ENCODE measurements around the gene FSTL4. TPM values are rescaled to one million over a fixed set of nuclear protein-coding genes. Genes with fewer than 3 reads are reported as not detected.

The FSTL4 gene
- total and polyA plus RNA-seq, 2 experiments from 2014 or later, result 0.47 to 0.74 TPM

GRCh38 chr5:133596049-133596448 lies 16.3 kb downstream of the FSTL4 start:
- no peak overlapping the region for H2AFZ ChIP-seq
- no peaks in the 10 kb centered on the region for H3K9me2 ChIP-seq (replicated peaks; ENCODE audit: insufficient read depth)
- H3K36me3 ChIP-seq (replicated peaks; ENCODE audit: insufficient read depth, low read depth), result no peaks in the 10 kb centered on the region
- no peaks in the 10 kb centered on the region for H3K79me2 ChIP-seq
- H3K27me3 ChIP-seq, result peaks cover 4% of the 10 kb centered on the region
- WGBS (ENCODE audit: low lambda C conversion rate, missing lambda C conversion rate), result 80% methylated on average over 5 of the region's 5 CpGs
- H3K4me3 ChIP-seq, result no peak overlapping the region
- TF ChIP-seq EZH2 (IDR thresholded peaks at IDR 0.05; ENCODE audit: borderline replicate concordance) (no peak), CTCF (IDR thresholded peaks at IDR 0.05; ENCODE audit: poor library complexity) (no peak), EZH2phosphoT487 (IDR thresholded peaks at IDR 0.05; ENCODE audit: low read depth, severe bottlenecking, unreplicated experiment) (no peak)
- H3K9me3 ChIP-seq (ENCODE audit: low read depth), result no peaks in the 10 kb centered on the region
- no peak overlapping the region for H3K4me2 ChIP-seq
- DNase-seq (ENCODE audit: low spot score), result no peak
- no peaks in the 10 kb centered on the region for H4K20me1 ChIP-seq (ENCODE audit: insufficient read depth, poor library complexity, severe bottlenecking)
- H3K4me1 ChIP-seq (ENCODE audit: insufficient read depth), result no peaks in the 10 kb centered on the region
- H3K27ac ChIP-seq, result no peak overlapping the region

DNA sequence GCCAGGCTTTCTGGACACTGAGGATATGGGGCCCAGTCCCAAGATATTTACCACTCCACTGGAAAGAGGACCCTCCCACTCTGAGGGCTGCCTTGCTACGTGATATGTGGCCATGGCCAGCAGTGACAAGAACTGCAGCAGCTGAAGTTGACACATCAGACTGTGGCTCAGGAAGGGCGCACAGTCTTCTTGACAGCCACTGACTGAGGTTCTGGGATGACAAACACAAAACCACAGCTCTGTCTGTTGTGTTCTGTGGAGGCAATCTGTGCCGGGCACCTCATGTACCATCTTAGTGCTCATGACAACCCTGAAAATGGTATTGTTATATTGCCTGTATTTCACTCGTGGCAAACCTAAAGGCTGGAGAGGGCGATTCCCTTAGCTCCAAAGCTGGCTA lies 16.9 kb downstream of the FSTL4 start:
- Histone ChIP-seq H3K79me2 (no peaks in the 10 kb centered on the region), H3K27ac (no peak overlapping the region), H3K4me1 (ENCODE audit: insufficient read depth) (no peaks in the 10 kb centered on the region), H3K9me2 (replicated peaks; ENCODE audit: insufficient read depth) (no peaks in the 10 kb centered on the region), H4K20me1 (ENCODE audit: insufficient read depth, poor library complexity, severe bottlenecking) (no peaks in the 10 kb centered on the region), H3K9me3 (ENCODE audit: low read depth) (no peaks in the 10 kb centered on the region), H2AFZ (no peak overlapping the region), H3K4me3 (no peak overlapping the region), H3K36me3 (replicated peaks; ENCODE audit: insufficient read depth, low read depth) (no peaks in the 10 kb centered on the region), H3K27me3 (no peaks in the 10 kb centered on the region), H3K4me2 (no peak overlapping the region)
- TF ChIP-seq CTCF (IDR thresholded peaks at IDR 0.05; ENCODE audit: poor library complexity) (no peak), EZH2phosphoT487 (IDR thresholded peaks at IDR 0.05; ENCODE audit: low read depth, severe bottlenecking, unreplicated experiment) (no peak), EZH2 (IDR thresholded peaks at IDR 0.05; ENCODE audit: borderline replicate concordance) (no peak)
- DNase-seq (ENCODE audit: low spot score), result no peak
- 88% methylated on average over 5 of the region's 5 CpGs for WGBS (ENCODE audit: low lambda C conversion rate, missing lambda C conversion rate)

GRCh38 chr5:133589286-133589685 lies 23.1 kb downstream of the FSTL4 start:
- Histone ChIP-seq H3K27ac (no peak overlapping the region), H3K4me2 (no peak overlapping the region), H3K9me2 (replicated peaks; ENCODE audit: insufficient read depth) (no peaks in the 10 kb centered on the region), H3K9me3 (ENCODE audit: low read depth) (no peaks in the 10 kb centered on the region), H3K4me1 (ENCODE audit: insufficient read depth) (no peaks in the 10 kb centered on the region), H3K4me3 (no peak overlapping the region), H3K79me2 (no peaks in the 10 kb centered on the region), H4K20me1 (ENCODE audit: insufficient read depth, poor library complexity, severe bottlenecking) (no peaks in the 10 kb centered on the region), H3K27me3 (no peaks in the 10 kb centered on the region), H3K36me3 (replicated peaks; ENCODE audit: insufficient read depth, low read depth) (no peaks in the 10 kb centered on the region), H2AFZ (no peak overlapping the region)
- DNase-seq (ENCODE audit: low spot score), result no peak
- 88% methylated on average over 1 of the region's 1 CpG for WGBS (ENCODE audit: low lambda C conversion rate, missing lambda C conversion rate)
- TF ChIP-seq CTCF (IDR thresholded peaks at IDR 0.05; ENCODE audit: poor library complexity) (no peak), EZH2phosphoT487 (IDR thresholded peaks at IDR 0.05; ENCODE audit: low read depth, severe bottlenecking, unreplicated experiment) (no peak)

DNA sequence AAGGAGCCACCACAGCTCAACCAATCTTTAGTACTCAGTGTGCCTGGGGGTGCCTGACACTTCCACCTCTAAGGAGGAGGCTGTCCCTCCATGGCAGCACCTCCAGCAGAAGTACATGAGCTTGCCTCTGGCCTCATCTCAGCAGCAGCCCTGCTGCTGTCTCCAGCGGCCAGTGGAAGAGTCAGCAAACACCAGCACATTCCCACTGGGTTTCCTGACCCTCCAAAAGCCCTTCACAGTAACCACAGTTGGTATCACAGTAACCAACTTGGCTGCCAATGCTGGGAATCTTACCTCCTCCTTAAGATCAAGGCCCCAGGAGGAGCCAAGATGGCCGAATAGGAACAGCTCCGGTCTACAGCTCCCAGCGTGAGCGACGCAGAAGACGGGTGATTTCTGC lies 29.4 kb downstream of the FSTL4 start:
- Histone ChIP-seq H3K4me3 (no peak overlapping the region), H3K9me2 (replicated peaks; ENCODE audit: insufficient read depth) (no peaks in the 10 kb centered on the region), H4K20me1 (ENCODE audit: insufficient read depth, poor library complexity, severe bottlenecking) (no peaks in the 10 kb centered on the region), H3K36me3 (replicated peaks; ENCODE audit: insufficient read depth, low read depth) (no peaks in the 10 kb centered on the region), H3K27me3 (no peaks in the 10 kb centered on the region), H3K27ac (no peak overlapping the region), H3K79me2 (no peaks in the 10 kb centered on the region), H3K4me1 (ENCODE audit: insufficient read depth) (no peaks in the 10 kb centered on the region), H3K9me3 (ENCODE audit: low read depth) (no peaks in the 10 kb centered on the region), H3K4me2 (no peak overlapping the region), H2AFZ (no peak overlapping the region)
- TF ChIP-seq EZH2 (IDR thresholded peaks at IDR 0.05; ENCODE audit: borderline replicate concordance) (no peak), CTCF (IDR thresholded peaks at IDR 0.05; ENCODE audit: poor library complexity) (no peak), EZH2phosphoT487 (IDR thresholded peaks at IDR 0.05; ENCODE audit: low read depth, severe bottlenecking, unreplicated experiment) (no peak)
- no peak for DNase-seq (ENCODE audit: low spot score)
- 88% methylated on average over 7 of the region's 7 CpGs for WGBS (ENCODE audit: low lambda C conversion rate, missing lambda C conversion rate)
